Loucy (cell line): ENCODE results near the gene CYP4A22.

Source experiments
- EZH2phosphoT487 ChIP-seq: fragments of 200-600 bp; IDR thresholded peaks from 2 replicates; pipeline ENCODE4 v1.6.1; 2018; ENCODE audit warnings: antibody characterized with exemption, mild to moderate bottlenecking, moderate library complexity, borderline replicate concordance
- TF ChIP-seq, protein P1 (sequence below): fragments of 200-600 bp; sonication (generic); conservative IDR thresholded peaks from 2 replicates; pipeline ENCODE4 v1.5.1; 2014; ENCODE audit warnings: mild to moderate bottlenecking, antibody characterized with exemption, low read length

DNA sequence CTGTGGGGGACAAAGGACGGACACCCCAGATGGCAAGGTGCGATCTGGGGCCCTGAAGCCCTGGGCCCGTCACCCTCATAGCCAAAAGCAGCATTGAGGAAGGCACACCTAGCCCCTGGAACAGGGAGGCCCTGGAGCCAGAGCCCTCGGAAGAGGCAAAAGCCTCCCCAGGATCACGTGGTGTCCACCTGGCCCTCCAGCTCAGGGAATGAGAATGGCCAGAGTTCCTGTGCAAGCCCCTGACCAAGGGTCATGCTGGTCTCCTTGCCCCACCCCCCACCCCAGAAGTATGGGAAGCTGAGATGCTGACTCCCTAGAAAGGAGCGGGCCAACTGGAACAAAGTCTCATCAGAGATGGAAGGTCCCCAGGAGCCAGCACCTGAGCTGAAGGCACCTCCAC lies 53.6 kb downstream of the CYP4A22 start:
- TF ChIP-seq, protein P1, sequence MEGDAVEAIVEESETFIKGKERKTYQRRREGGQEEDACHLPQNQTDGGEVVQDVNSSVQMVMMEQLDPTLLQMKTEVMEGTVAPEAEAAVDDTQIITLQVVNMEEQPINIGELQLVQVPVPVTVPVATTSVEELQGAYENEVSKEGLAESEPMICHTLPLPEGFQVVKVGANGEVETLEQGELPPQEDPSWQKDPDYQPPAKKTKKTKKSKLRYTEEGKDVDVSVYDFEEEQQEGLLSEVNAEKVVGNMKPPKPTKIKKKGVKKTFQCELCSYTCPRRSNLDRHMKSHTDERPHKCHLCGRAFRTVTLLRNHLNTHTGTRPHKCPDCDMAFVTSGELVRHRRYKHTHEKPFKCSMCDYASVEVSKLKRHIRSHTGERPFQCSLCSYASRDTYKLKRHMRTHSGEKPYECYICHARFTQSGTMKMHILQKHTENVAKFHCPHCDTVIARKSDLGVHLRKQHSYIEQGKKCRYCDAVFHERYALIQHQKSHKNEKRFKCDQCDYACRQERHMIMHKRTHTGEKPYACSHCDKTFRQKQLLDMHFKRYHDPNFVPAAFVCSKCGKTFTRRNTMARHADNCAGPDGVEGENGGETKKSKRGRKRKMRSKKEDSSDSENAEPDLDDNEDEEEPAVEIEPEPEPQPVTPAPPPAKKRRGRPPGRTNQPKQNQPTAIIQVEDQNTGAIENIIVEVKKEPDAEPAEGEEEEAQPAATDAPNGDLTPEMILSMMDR, result no peak
- TF ChIP-seq EZH2phosphoT487, result no peak
